Measurements from ENCODE around the gene UBE2E2. TPM values are rescaled to one million over a fixed set of nuclear protein-coding genes. Genes with fewer than 3 reads are reported as not detected.

The UBE2E2 gene
- total and polyA plus RNA-seq, 3 experiments from 2014 or later, result 0.86 to 8.0 (median 0.92) TPM

- H3K27me3 Mint-ChIP-seq, result peaks cover 0 to 2% of the 10 kb centered on the region in 2 donors
- CTCF ChIA-PET, result no interaction called here
- H3K9me3 ChIP-seq (ENCODE audit: low read length), result no peaks in the 10 kb centered on the region
- POLR2A ChIA-PET, result no interaction called here
- DNase-seq, result no peak
- no peaks in the 10 kb centered on the region for H3K27me3 ChIP-seq (ENCODE audit: insufficient read depth, low read length, poor library complexity, severe bottlenecking)
- H3K4me1 ChIP-seq (ENCODE audit: insufficient read depth, low read length), result no peaks in the 10 kb centered on the region
- H3K27ac ChIP-seq (ENCODE audit: low read depth, low read length), result no peak overlapping the region
- H3K36me3 Mint-ChIP-seq, result no peaks in the 10 kb centered on the region
- no peak overlapping the region for H3K4me3 ChIP-seq (ENCODE audit: low read length)
- no peak overlapping the region for H3K4me3 Mint-ChIP-seq
- peaks cover 0 to 2% (median 0%) of the 10 kb centered on the region in 5 donors for H3K9me3 Mint-ChIP-seq
- H3K4me1 Mint-ChIP-seq, result no peaks in the 10 kb centered on the region
- no peaks in the 10 kb centered on the region for H3K36me3 ChIP-seq (ENCODE audit: insufficient read depth, low read length)
- no peak overlapping the region for H3K27ac Mint-ChIP-seq
Measured at GRCh38 chr3:23165571-23165970, 37.6 kb upstream of the UBE2E2 start.

GRCh38 chr3:23166276-23166675, 36.9 kb upstream of the UBE2E2 start:
- CTCF ChIA-PET, result no interaction called here
- Histone ChIP-seq H3K27me3 (ENCODE audit: insufficient read depth, low read length, poor library complexity, severe bottlenecking) (no peaks in the 10 kb centered on the region), H3K9me3 (ENCODE audit: low read length) (no peaks in the 10 kb centered on the region), H3K36me3 (ENCODE audit: insufficient read depth, low read length) (no peaks in the 10 kb centered on the region), H3K4me1 (ENCODE audit: insufficient read depth, low read length) (no peaks in the 10 kb centered on the region), H3K27ac (ENCODE audit: low read depth, low read length) (no peak overlapping the region), H3K4me3 (ENCODE audit: low read length) (no peak overlapping the region)
- POLR2A ChIA-PET, result no interaction called here
- peaks cover 0 to 2% of the 10 kb centered on the region in 2 donors for H3K27me3 Mint-ChIP-seq
- no peak overlapping the region for H3K27ac Mint-ChIP-seq
- peaks cover 0 to 2% (median 0%) of the 10 kb centered on the region in 5 donors for H3K9me3 Mint-ChIP-seq
- H3K36me3 Mint-ChIP-seq, result no peaks in the 10 kb centered on the region
- H3K4me3 Mint-ChIP-seq, result no peak overlapping the region
- H3K4me1 Mint-ChIP-seq, result no peaks in the 10 kb centered on the region
- no peak for DNase-seq

GRCh38 chr3:23166845-23167244, 36.3 kb upstream of the UBE2E2 start:
- Histone ChIP-seq H3K9me3 (ENCODE audit: low read length) (no peaks in the 10 kb centered on the region), H3K27ac (ENCODE audit: low read depth, low read length) (no peak overlapping the region), H3K27me3 (ENCODE audit: insufficient read depth, low read length, poor library complexity, severe bottlenecking) (no peaks in the 10 kb centered on the region), H3K4me3 (ENCODE audit: low read length) (no peak overlapping the region), H3K4me1 (ENCODE audit: insufficient read depth, low read length) (no peaks in the 10 kb centered on the region), H3K36me3 (ENCODE audit: insufficient read depth, low read length) (no peaks in the 10 kb centered on the region)
- ChIA-PET POLR2A (no interaction called here), CTCF (no interaction called here)
- H3K27me3 Mint-ChIP-seq, result peaks cover 0 to 2% of the 10 kb centered on the region in 2 donors
- H3K27ac Mint-ChIP-seq, result no peak overlapping the region
- H3K36me3 Mint-ChIP-seq, result no peaks in the 10 kb centered on the region
- no peak overlapping the region for H3K4me3 Mint-ChIP-seq
- no peaks in the 10 kb centered on the region for H3K4me1 Mint-ChIP-seq
- no peak for DNase-seq
- peaks cover 0 to 2% (median 0%) of the 10 kb centered on the region in 5 donors for H3K9me3 Mint-ChIP-seq

GRCh38 chr3:23169551-23169950, 33.6 kb upstream of the UBE2E2 start:
- no peaks in the 10 kb centered on the region for H3K4me1 Mint-ChIP-seq
- ChIA-PET CTCF (no interaction called here), POLR2A (no interaction called here)
- H3K36me3 Mint-ChIP-seq, result no peaks in the 10 kb centered on the region
- H3K4me3 Mint-ChIP-seq, result no peak overlapping the region
- no peaks in the 10 kb centered on the region for H3K27me3 Mint-ChIP-seq
- DNase-seq, result no peak
- no peak overlapping the region for H3K4me3 ChIP-seq (ENCODE audit: low read length)
- peaks cover 0 to 2% (median 0%) of the 10 kb centered on the region in 5 donors for H3K9me3 Mint-ChIP-seq
- H3K27ac ChIP-seq (ENCODE audit: low read depth, low read length), result no peak overlapping the region
- no peaks in the 10 kb centered on the region for H3K27me3 ChIP-seq (ENCODE audit: insufficient read depth, low read length, poor library complexity, severe bottlenecking)
- no peaks in the 10 kb centered on the region for H3K36me3 ChIP-seq (ENCODE audit: insufficient read depth, low read length)
- peak overlapping the region in 1 of 8 donors; percentile 7 for H3K27ac Mint-ChIP-seq
- H3K4me1 ChIP-seq (ENCODE audit: insufficient read depth, low read length), result no peaks in the 10 kb centered on the region
- no peaks in the 10 kb centered on the region for H3K9me3 ChIP-seq (ENCODE audit: low read length)

DNA sequence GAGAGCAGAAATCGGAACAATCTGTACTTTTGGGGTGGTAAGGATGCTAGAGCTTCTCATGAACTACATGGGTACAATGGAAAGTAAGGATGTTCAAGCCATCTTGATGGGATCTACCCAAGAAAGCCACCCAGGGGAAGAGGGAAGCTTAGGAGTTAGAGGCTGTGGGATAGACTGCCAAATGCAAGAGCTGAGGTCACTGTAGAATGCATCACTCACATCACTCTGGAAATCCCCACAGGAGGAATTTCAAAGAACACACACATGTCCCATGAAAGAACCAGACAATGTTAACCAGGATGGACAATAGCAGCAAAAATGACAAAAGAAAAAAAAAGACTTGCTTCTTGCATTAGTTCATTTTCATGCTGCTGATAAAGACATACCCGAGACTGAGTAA, 32.8 kb upstream of the UBE2E2 start:
- ChIA-PET POLR2A (no interaction called here), CTCF (no interaction called here)
- H3K4me3 ChIP-seq (ENCODE audit: low read length), result no peak overlapping the region
- H3K4me1 ChIP-seq (ENCODE audit: insufficient read depth, low read length), result no peaks in the 10 kb centered on the region
- no peak for DNase-seq
- H3K36me3 ChIP-seq (ENCODE audit: insufficient read depth, low read length), result no peaks in the 10 kb centered on the region
- no peaks in the 10 kb centered on the region for H3K9me3 ChIP-seq (ENCODE audit: low read length)
- no peaks in the 10 kb centered on the region for H3K36me3 Mint-ChIP-seq
- H3K4me3 Mint-ChIP-seq, result no peak overlapping the region
- no peaks in the 10 kb centered on the region for H3K27me3 Mint-ChIP-seq
- no peak overlapping the region for H3K27ac Mint-ChIP-seq
- no peaks in the 10 kb centered on the region for H3K4me1 Mint-ChIP-seq
- H3K27me3 ChIP-seq (ENCODE audit: insufficient read depth, low read length, poor library complexity, severe bottlenecking), result no peaks in the 10 kb centered on the region
- no peak overlapping the region for H3K27ac ChIP-seq (ENCODE audit: low read depth, low read length)
- H3K9me3 Mint-ChIP-seq, result peaks cover 0 to 4% (median 0%) of the 10 kb centered on the region in 5 donors

- ChIA-PET POLR2A (no interaction called here), CTCF (no interaction called here)
- H3K4me3 ChIP-seq (ENCODE audit: low read length), result no peak overlapping the region
- H3K36me3 ChIP-seq (ENCODE audit: insufficient read depth, low read length), result no peaks in the 10 kb centered on the region
- no peak for DNase-seq
- no peak overlapping the region for H3K27ac ChIP-seq (ENCODE audit: low read depth, low read length)
- H3K9me3 ChIP-seq (ENCODE audit: low read length), result no peaks in the 10 kb centered on the region
- H3K36me3 Mint-ChIP-seq, result no peaks in the 10 kb centered on the region
- H3K4me1 Mint-ChIP-seq, result no peaks in the 10 kb centered on the region
- H3K27me3 ChIP-seq (ENCODE audit: insufficient read depth, low read length, poor library complexity, severe bottlenecking), result no peaks in the 10 kb centered on the region
- no peaks in the 10 kb centered on the region for H3K27me3 Mint-ChIP-seq
- peaks cover 0 to 4% (median 0%) of the 10 kb centered on the region in 5 donors for H3K9me3 Mint-ChIP-seq
- H3K27ac Mint-ChIP-seq, result no peak overlapping the region
- H3K4me3 Mint-ChIP-seq, result no peak overlapping the region
- no peaks in the 10 kb centered on the region for H3K4me1 ChIP-seq (ENCODE audit: insufficient read depth, low read length)
Measured at GRCh38 chr3:23172059-23172458, 31.1 kb upstream of the UBE2E2 start.

GRCh38 chr3:23174426-23175039, 28.6 kb upstream of the UBE2E2 start:
- H3K9me3 ChIP-seq (ENCODE audit: low read length), result no peaks in the 10 kb centered on the region
- no peak overlapping the region for H3K4me3 ChIP-seq (ENCODE audit: low read length)
- no peak for DNase-seq
- H3K4me1 ChIP-seq (ENCODE audit: insufficient read depth, low read length), result no peaks in the 10 kb centered on the region
- Mint-ChIP-seq H3K4me3 (no peak overlapping the region), H3K4me1 (no peaks in the 10 kb centered on the region), H3K9me3 (peaks cover 0 to 3% (median 3%) of the 10 kb centered on the region in 5 donors), H3K36me3 (no peaks in the 10 kb centered on the region), H3K27me3 (no peaks in the 10 kb centered on the region), H3K27ac (no peak overlapping the region)
- H3K27me3 ChIP-seq (ENCODE audit: insufficient read depth, low read length, poor library complexity, severe bottlenecking), result no peaks in the 10 kb centered on the region
- H3K27ac ChIP-seq (ENCODE audit: low read depth, low read length), result no peak overlapping the region
- CTCF ChIA-PET, result no interaction called here
- no peaks in the 10 kb centered on the region for H3K36me3 ChIP-seq (ENCODE audit: insufficient read depth, low read length)
- POLR2A ChIA-PET, result no interaction called here

- H3K4me3 Mint-ChIP-seq, result no peak overlapping the region
- no peaks in the 10 kb centered on the region for H3K4me1 ChIP-seq (ENCODE audit: insufficient read depth, low read length)
- H3K4me3 ChIP-seq (ENCODE audit: low read length), result no peak overlapping the region
- no peak overlapping the region for H3K27ac ChIP-seq (ENCODE audit: low read depth, low read length)
- H3K4me1 Mint-ChIP-seq, result no peaks in the 10 kb centered on the region
- no peak overlapping the region for H3K27ac Mint-ChIP-seq
- H3K9me3 Mint-ChIP-seq, result peaks cover 0 to 3% (median 3%) of the 10 kb centered on the region in 5 donors
- no peaks in the 10 kb centered on the region for H3K36me3 Mint-ChIP-seq
- no peaks in the 10 kb centered on the region for H3K9me3 ChIP-seq (ENCODE audit: low read length)
- ChIA-PET POLR2A (no interaction called here), CTCF (no interaction called here)
- no peaks in the 10 kb centered on the region for H3K27me3 Mint-ChIP-seq
- no peaks in the 10 kb centered on the region for H3K36me3 ChIP-seq (ENCODE audit: insufficient read depth, low read length)
- no peak for DNase-seq
- no peaks in the 10 kb centered on the region for H3K27me3 ChIP-seq (ENCODE audit: insufficient read depth, low read length, poor library complexity, severe bottlenecking)
Measured at GRCh38 chr3:23175341-23176083, 27.6 kb upstream of the UBE2E2 start.
